Frontal cortex (tissue), 4 donors: Measurements from ENCODE around the gene ACTMAP. TPM values are rescaled to one million over a fixed set of nuclear protein-coding genes. Genes with fewer than 3 reads are reported as not detected.
"Not testable (repeated sequence)": the region's sequence is repeated elsewhere in the genome, so short reads cannot be mapped to it uniquely, and the experiment has no call there.

Experiments
- DNase-seq, 2 donors: peaks; one replicate each; pipeline ENCODE4 v3.0.0; 2012; ENCODE audit warnings: low spot score in 2 of 2
- FAIRE-seq: peaks from 2 replicates; lab custom pipeline; 2012; peaks lifted over from hg19 to GRCh38; lab: Jason Lieb, UNC
- total RNA-seq: library from RNA; depleted of rRNA; stranded (reverse); fragments of >200 nt; gene quantifications from one replicate; pipeline ENCODE4 v1.2.3, GENCODE V29; 2014
- donor health status: control.
- donor health status: control.
- donor health status: control.

Gene ACTMAP
- total RNA-seq, 1 donor from 2014 or later: under 0.01 TPM

DNA sequence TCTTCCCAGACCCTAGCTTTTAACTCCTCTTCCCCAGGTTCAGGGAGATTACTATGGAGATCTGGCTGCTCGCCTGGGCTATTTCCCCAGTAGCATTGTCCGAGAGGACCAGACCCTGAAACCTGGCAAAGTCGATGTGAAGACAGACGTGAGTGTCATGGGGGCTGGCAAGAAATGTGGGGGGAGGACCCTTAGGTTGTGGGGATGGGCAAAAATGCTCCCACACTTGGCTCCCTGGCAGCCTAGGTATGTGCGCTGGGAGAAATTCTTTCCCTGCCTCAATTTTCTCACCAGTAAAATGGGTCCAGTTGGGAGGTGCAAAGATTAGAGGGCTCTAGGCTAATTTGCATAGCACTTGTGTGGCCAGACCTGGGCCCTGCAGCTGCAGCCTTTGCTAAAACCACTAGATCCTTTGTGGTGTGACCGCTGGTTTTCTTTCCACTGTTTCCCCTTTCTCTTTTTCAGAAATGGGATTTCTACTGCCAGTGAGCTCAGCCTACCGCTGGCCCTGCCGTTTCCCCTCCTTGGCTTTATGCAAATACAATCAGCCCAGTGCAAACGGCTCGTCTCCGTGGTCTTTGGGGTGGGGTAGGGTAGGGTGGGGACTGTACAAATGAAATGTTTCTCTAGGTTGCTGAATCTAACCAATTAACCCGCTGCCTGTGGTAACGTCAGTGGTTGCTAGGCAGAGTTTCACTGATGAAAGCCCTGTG, 26.8 kb upstream of the ACTMAP start:
- DNase-seq (peak; percentile 80 to 86), FAIRE-seq (no peak)

DNA sequence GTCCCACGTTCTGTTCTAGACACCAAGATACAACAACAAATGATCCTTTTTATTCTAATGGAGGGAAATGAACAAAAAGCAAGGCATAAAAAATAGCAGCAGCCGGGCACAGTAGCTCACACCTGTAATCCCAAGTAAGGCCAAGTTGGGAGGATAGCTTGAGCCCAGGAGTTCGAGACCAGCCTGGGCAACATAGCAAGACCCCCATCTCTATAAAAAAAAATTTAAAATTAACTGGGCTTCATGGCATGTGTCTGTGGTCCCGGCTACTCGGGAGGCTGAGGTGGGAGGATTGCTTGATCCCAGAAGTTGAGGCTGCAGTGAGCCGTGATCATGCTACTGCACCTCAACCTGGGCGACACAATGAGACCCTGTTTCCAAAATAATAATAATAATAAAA, 26.1 kb upstream of the ACTMAP start:
- DNase-seq: no peak
- no peak for FAIRE-seq

DNA sequence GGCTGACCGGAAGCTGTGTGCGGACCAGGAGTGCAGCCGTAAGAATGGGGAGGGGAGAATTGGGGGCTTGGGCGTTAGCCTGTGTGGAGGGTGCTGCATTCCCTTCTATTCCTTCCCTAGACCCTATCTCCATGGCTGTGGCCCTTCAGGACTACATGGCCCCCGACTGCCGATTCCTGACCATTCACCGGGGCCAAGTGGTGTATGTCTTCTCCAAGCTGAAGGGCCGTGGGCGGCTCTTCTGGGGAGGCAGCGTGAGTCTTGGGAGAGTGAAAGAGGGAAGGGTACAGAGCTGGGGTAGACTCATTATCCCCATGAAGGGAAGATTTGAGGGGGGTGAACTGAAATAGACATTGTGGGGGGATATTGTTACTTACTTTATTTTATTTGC, 25.4 kb upstream of the ACTMAP start:
- DNase-seq: no peak

DNA sequence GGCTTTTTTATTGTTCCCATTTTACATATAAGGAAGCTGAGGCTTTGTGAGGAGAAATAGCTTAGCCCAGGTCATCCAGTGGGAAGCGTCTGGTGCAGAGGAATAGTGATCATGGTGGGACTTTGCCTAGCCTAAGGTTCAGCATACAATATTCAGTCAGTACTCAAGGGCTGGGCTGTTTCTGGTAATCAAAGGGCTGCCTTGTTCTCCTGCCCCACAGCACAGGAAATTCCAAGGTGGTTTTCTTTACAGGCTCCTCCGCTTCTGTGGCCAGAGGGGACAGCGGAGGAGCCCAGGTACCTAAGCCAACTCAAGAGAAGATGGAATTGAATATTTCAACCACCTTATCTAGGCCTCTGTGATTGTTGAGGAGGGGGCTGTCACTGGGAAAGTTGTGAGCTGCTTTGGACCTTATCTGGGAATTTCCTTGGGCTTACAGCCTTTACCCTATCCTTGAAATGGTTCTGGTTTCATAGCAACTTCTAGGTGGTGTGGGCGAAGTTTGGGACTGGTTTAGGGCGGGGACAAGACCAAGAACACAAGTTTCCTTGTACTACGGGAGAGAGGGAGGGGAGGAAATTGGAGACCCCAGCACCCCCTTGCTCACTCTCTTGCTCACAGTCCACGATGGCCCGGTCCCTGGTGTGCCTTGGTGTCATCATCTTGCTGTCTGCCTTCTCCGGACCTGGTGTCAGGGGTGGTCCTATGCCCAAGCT, 24.8 kb upstream of the ACTMAP start, which contains the start of gene MIA:
MIA (plus strand) TSS at position 606 of the 716 bp plus-strand sequence; CDS start at position 628, 22 bp downstream.
- DNase-seq (no peak), FAIRE-seq (no peak)

More for the DNA sequence above, 25.4 kb upstream of the ACTMAP start:
- FAIRE-seq: no peak

DNA sequence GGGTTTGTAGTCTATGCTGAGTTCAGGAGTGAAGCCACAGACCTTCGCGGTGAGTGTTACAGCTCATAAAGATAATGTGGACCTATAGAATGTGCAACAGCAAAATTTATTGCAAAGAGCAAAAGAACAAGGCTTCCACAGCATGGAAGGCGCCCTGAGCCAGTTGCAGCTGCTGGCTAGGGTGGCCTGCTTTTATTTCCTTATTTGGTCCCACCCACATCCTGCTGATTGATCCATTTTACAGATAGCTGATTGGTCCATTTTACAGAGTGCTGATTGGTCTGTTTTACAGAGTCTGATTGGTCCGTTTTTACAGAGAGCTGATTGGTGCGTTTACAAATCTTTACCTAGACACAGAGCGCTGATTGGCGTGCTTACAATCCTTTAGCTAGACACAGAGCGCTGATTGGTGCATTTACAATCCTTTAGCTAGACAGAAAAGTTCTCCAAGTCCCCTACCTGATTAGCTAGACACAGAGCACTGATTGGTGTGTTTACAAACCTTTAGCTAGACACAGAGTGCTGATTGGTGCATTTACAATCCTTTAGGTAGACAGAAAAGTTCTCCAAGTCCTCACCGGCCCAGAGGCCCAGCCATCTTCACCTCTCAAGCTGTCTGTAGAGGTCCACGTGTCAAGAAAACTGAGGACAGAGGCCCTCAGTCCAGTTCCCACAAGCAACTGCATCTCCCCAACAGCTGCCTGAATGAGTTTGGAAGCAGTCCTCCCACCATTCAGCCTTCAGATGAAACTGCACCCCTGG, 21.0 kb upstream of the ACTMAP start:
- FAIRE-seq: not testable (repeated sequence)

DNA sequence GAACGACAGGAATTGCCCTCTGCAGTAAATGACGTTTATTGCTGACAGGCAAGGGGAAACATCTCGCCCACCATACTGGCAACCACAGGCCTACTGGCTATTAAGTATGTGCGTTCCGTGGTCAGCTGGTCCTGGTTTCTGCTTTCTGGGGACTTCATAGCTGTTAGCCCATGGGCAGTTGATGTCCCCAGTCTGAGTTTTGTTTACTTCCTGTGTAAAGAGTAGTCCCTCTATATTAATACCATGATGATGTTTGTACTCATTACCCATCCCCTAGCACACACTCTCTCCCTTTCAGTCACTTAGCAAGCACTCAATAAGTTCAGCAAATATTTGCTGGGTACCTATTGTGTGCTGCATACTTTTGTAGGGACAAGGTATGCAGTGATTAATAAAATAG, 18.6 kb upstream of the ACTMAP start:
- no peak for FAIRE-seq
- no peak for DNase-seq

More for the DNA sequence above, 21.0 kb upstream of the ACTMAP start:
- DNase-seq: not testable (repeated sequence)

DNA sequence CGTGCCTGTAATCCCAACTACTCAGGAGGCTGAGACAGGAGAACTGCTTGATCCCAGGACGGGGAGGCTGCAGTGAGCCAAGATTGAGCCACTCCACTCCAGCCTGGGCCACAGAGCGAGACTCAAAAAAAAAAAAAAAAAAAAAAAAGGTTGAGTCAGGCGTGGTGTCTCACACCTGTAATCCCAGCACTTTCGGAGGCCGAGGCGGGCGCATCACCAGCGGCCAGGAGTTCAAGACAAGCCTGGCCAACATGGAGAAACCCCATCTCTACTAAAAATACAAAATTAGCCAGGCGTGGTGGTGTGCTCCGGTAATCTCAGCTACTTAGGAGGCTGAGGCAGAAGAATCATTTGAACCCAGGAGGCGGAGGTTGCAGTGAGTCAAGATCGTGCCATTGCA, 16.1 kb upstream of the ACTMAP start:
- not testable (repeated sequence) for FAIRE-seq, DNase-seq

DNA sequence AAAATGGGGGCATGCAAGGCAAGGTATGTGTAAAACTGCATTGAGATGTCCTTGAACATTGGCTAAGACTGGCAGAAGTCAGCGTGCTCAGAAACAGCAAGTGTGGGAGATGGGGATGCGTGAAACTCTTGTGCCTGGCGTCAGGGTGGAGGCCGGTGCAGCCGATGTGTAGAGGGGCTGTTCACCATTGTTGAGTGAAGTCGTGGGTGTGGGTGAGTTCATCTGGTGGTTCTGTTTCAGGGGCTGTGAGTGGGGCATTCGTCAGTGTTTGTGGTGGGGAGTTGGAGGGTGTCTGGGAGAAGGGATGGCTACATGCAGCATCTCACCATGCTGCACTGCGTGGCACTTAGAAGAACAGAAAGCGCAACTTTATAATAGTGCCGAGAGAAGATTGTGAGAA, 13.7 kb upstream of the ACTMAP start:
- no peak for DNase-seq
- no peak for FAIRE-seq

DNA sequence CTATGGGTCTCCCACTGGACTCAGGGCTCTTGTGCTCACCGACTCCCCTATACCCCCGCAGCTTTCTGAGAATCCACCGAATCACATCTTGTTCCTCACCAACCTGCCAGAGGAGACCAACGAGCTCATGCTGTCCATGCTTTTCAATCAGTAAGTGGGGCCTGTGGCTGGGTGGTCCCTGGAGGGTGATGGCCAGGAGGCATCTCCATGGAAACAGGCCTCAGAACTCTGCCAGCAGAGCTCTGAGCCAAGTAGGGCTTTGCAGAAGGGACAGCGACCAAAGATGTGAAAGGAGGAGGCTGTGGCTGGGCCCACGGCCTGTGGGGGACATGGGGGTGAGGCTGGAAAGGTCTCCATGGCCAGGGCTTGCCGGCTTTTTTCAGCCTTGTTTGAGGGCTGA, 13.2 kb upstream of the ACTMAP start:
- FAIRE-seq (no peak), DNase-seq (no peak)

DNA sequence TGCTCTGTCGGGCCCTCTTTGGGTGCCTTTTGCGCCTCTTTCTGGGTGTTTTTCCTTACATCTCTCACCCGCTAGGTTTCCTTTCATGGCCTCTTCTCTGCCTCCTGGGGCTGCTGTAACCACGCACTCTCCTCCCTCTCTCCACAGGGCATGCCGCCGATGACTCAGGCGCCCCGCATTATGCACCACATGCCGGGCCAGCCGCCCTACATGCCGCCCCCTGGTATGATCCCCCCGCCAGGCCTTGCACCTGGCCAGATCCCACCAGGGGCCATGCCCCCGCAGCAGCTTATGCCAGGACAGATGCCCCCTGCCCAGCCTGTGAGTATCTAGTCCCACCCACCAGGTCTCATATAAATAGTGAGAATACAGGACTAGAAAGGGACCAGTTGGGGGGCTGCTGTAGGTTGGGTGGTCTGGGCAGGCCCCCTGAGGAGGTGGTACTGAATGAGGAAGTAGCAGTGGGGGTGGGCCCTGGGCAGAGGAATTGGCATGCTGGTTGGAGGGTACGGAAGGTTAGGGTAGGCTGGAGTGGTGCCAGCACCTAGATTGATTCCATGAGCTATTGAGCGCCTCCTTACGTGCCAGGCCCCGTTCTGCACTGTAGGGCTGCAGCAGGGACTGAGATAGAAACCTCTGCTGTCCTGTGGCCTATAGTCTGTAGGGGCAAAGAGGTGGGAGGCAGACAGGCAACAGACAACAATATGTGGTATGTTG, 12.6 kb upstream of the ACTMAP start:
- DNase-seq (no peak), FAIRE-seq (no peak)

DNA sequence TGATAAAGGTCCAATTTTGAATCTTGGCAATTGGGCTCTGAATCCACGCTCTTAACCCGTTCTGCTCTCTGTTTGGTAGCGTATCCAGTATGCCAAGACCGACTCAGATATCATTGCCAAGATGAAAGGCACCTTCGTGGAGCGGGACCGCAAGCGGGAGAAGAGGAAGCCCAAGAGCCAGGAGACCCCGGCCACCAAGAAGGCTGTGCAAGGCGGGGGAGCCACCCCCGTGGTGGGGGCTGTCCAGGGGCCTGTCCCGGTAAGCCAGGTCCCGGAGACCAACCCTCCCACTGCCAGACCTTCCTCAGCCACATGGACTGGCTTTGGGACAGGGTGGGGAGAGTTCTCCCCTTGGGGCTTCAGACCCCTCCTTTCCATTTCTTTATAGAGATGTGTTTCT, 9.1 kb upstream of the ACTMAP start:
- no peak for FAIRE-seq
- no peak for DNase-seq

DNA sequence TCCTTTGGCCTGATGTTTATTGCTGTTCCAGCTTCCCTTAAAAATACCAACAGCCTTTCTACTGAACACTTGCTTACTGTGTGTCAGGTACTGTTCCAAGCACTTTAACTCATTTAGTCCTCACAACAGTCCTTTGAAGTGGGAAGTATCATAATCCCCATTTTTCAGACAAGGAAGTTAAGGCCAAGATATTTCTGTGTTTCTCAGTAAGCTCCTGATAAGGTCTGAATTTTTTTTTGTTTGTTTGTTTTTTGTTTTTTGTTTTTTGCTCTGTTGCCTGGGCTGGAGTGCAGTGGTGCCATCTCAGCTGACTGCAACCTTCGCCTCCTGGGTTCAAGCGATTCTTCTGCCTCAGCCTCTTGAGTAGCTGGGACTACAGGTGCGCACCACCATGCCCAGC, 8.2 kb upstream of the ACTMAP start:
- FAIRE-seq: no peak
- no peak for DNase-seq

DNA sequence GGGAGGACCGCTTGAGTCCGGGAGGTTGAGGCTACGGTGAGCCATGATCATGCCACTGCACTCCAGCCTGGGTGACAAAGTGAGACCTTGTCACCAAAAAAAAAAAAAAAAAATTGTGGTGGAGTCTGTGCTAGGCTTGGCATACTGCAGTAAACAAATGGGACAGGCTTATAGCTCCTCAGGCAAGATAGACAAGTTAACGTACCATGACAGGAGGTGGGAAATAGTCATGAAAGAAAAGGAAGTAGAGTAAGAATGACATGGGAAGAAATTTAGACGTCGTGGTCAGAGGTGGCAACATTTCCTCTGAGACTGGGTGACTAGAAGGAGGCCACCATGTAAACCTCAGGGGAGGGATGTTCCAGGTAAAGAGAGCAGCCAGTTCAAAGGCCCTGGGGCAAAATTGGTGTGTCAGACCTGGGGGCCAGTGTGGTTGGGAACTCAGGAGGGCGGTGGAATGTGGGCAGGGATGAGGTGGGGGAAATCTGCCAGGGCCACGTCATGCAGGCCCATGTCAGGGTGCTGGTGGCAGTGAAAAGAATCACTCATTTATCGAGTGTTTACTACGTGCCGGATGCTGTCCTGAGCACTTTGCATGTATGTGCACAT, 6.3 kb upstream of the ACTMAP start:
- FAIRE-seq: no peak

DNA sequence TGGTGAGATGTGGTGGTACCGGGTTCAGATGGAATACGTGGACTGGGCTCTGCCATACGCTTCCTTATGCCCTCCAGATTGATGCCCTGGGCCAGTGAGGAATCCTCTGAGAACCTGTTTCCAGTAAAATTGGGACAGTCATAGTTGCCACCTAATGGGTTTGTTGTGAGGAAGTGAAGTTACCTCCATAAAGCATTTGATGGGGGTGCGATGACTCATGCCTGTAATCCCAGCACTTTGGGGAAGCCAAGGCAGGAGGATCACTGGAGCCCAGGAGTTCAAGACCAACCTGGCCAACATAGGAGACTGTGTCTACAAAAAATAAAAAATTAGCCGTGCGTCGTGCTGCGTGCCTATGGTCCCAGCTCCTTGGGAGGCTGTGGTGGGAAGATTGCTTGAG, 5.5 kb upstream of the ACTMAP start:
- FAIRE-seq (no peak), DNase-seq (no peak)

More for the DNA sequence above, 6.3 kb upstream of the ACTMAP start:
- DNase-seq: no peak

DNA sequence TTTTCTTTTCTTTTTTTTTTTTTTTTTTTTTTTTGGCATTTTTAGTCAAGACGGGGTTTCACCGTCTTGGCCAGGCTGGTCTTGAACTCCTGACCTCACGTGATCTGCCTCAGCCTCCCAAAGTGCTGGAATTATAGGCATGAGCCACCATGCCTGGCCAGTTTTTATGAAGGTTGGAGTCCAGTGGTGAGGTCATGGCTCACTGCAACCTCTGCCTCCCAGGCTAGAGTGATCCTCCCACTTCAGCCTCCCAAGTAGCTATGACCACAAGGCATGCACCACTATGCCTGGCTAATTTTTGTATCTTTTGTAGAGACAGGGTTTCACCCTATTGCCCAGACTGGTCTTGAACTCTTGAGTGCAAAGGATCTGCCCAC, 5.0 kb upstream of the ACTMAP start:
- FAIRE-seq (no peak), DNase-seq (no peak)

DNA sequence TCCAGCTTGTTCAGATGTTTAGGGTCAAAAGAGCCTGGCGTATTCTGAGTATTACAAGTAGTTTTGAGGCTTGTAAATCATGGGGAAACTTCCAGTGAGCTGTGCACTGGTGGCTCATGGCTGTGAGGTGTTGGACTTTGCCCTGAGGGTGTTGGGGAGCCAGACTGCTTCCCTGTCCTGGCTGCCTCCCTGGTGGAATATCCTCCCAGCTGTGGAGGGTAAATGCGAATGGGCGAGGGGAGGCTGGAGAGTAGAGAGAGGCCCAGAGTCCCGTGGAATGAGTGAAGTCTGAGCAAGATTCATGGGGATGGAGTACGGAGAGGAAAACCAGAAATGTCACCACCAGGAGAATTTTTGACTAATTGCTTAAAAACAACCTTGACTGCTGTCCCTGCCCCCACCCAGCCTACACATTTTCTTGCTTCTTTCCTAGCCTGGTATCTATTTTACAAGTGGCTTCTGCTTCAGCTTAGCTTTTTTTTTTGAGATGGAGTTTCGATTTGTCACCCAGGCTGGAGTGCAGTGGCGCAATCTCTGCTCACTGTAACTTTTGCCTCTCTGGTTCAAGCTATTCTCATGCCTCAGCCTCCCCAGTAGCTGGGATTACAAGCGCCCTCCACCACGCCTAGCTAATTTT, 4.5 kb upstream of the ACTMAP start:
- no peak for FAIRE-seq
- no peak for DNase-seq

DNA sequence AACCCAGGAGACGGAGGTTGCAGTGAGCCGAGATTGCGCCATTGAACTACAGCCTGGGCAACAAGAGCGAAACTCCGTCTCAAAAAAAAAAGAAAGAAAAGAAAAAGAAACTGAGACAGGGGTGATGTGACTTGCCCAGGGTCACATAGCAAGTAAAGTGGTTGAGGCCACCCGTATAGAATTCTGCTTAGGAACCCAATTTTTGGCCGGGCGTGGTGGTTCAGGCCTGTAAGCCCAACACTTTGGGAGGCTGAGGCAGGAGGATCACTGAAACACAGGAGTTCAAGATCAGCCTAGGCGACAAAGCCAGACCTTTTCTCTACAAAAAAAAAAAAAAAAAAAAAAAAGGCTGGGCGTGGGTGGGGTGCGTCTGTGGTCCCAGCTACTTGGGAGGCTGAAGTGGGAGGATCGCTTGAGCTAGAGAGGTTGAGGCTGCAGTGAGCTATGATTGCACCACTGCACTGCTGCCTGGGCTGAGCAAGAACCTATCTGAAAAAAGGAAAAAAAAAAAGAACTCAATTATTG, 2.0 kb upstream of the ACTMAP start:
- no peak for FAIRE-seq
- no peak for DNase-seq

DNA sequence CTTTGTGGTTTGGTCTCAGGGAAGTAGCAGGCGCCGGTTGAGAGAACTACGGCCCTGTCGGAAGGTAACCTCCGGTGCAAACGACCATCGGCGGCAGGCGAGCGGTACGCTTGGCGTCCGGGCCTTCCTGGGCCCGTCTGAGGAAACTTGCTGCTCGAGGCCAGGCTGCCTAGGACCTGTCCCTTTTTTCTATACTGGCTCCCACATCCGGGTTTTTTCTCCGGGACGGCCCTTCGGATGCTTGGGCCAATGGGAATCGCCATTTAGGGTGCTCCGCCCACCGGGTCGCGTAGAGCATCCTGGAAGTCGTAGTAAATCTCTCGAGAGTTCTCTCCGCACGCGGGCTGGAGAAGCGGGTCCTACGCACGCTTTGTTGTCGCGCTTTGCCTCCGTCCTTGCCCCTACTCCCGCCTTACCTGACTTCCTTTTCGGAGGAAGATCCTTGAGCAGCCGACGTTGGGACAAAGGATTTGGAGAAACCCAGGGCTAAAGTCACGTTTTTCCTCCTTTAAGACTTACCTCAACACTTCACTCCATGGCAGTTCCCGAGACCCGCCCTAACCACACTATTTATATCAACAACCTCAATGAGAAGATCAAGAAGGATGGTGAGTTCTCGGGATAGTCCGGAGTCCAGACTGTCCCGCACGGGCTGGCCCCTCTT, 729 bp upstream of the ACTMAP start, which contains the start of gene SNRPA:
SNRPA (plus strand) TSS at position 330 of the 664 bp plus-strand sequence; CDS start at position 536, 206 bp downstream.
- DNase-seq (peak; percentile 79 to 88), FAIRE-seq (no peak)
